Activated T-helper 2 cell treated with anti-CD3 and anti-CD28 coated beads, Interferon-gamma antibody, Interleukin-2, Interleukin-4, amounts not matched to agents 10 μg/mL and 5 μg/mL and 100 μg/mL, durations not matched to agents 14 hours and 24 hours and 36 hours (primary cell): Measurements from ENCODE around the gene CIAO1. TPM values are rescaled to one million over a fixed set of nuclear protein-coding genes. Genes with fewer than 3 reads are reported as not detected.
"Not testable (repeated sequence)": the region's sequence is repeated elsewhere in the genome, so short reads cannot be mapped to it uniquely, and the experiment has no call there.

Experiments used
- DNase-seq: peaks from one replicate; pipeline ENCODE4 v3.0.0; 2021; ENCODE audit warnings: low spot score
- H3K27ac Mint-ChIP-seq: one replicate; pipeline ENCODE4 v1.8.0; 2021; ENCODE audit warnings: mixed read lengths
- H3K27me3 Mint-ChIP-seq: one replicate; pipeline ENCODE4 v1.8.0; 2021; ENCODE audit warnings: low read depth, mixed read lengths
- H3K36me3 Mint-ChIP-seq: one replicate; pipeline ENCODE4 v1.8.0; 2021; ENCODE audit warnings: low read depth, mixed read lengths
- H3K4me1 Mint-ChIP-seq: one replicate; pipeline ENCODE4 v1.8.0; 2021; ENCODE audit warnings: low read depth, mixed read lengths
- H3K4me3 Mint-ChIP-seq: one replicate; pipeline ENCODE4 v1.8.0; 2021; ENCODE audit warnings: low read depth, mild to moderate bottlenecking, moderate library complexity, mixed read lengths
- H3K9me3 Mint-ChIP-seq: one replicate; pipeline ENCODE4 v1.8.0; 2021; ENCODE audit warnings: mixed read lengths
- intact Hi-C: fragments of 100-400 bp; cut with micrococcal nuclease; formaldehyde crosslinking; loops from one replicate; pipeline ENCODE4 v1.15.1; 2023
- total RNA-seq: library from RNA; stranded (reverse); gene quantifications from 2 replicates; pipeline ENCODE4 v1.2.3, GENCODE V29; 2022

CIAO1 gene
- total RNA-seq, 1 donor from 2014 or later = 93.9 TPM

DNA sequence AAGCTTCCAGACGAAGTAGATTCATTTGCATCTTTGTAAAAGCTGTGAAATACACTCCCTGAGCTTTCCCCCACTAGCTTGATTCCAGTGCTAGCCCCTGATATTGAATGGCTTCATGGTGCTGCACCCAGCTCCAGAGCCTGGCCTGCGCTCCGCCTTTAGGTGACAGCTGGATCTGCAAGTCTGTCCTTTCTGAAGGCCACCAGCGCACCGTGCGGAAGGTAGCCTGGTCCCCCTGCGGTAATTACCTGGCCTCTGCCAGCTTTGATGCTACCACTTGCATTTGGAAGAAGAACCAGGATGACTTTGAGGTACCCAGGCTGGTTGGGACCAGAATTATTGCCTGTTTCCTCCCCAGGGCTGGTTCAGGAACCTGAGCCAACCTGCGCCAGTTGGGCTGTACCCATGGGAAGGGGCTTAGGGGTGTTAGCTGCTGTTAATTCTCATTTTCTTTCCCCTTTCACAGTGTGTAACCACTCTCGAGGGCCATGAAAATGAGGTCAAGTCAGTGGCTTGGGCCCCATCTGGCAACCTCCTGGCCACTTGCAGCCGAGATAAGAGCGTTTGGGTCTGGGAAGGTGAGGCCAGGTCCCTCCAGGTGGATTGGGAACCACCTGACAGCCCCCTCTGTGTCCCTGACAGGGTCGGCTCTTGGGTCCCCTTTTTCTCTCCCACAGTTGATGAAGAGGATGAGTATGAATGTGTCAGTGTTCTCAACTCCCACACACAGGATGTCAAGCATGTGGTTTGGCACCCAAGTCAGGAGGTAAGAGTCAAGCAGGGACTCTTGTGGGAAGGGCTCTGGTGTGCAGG, 1.3 kb downstream of the CIAO1 start:
- Mint-ChIP-seq H3K36me3 (peaks cover 63% of the 10 kb centered on the region), H3K9me3 (no peaks in the 10 kb centered on the region), H3K4me1 (peaks cover 30% of the 10 kb centered on the region), H3K27me3 (no peaks in the 10 kb centered on the region), H3K27ac (peak overlapping the region; percentile 86), H3K4me3 (peak overlapping the region; percentile 100)
- intact Hi-C loops = loop anchor here (2.0 to 5.0 kb wide), 3 partner anchors 57 to 270 kb away; partner anchors contain the start of genes ARID5A and ITPRIPL1
- DNase-seq = peak; percentile 53

DNA sequence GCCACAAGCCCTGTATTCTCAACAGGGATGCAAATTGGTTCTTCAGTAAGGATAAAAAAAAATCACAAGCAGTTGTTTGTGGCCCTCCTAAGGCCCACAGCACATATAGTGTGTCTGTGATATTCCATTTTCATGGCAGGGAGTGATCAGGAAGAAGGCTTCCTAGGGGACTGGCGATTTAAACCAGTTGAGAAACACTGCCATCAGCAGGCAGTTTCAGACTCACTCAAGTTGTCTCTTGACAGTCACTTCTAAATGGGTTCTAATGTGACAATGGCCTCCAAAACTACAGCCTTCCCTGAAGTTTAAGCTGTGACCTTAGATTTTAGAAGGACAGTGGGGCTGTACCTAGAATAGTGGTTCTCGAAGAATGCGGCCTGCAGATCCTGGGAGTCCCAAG, 6.0 kb downstream of the CIAO1 start:
- H3K4me1 Mint-ChIP-seq = peaks cover 12% of the 10 kb centered on the region
- H3K27me3 Mint-ChIP-seq = no peaks in the 10 kb centered on the region
- no peaks in the 10 kb centered on the region for H3K9me3 Mint-ChIP-seq
- DNase-seq = no peak
- no peak overlapping the region for H3K4me3 Mint-ChIP-seq
- H3K27ac Mint-ChIP-seq = no peak overlapping the region
- H3K36me3 Mint-ChIP-seq = peaks cover 85% of the 10 kb centered on the region
- intact Hi-C loops = no loop called here

DNA sequence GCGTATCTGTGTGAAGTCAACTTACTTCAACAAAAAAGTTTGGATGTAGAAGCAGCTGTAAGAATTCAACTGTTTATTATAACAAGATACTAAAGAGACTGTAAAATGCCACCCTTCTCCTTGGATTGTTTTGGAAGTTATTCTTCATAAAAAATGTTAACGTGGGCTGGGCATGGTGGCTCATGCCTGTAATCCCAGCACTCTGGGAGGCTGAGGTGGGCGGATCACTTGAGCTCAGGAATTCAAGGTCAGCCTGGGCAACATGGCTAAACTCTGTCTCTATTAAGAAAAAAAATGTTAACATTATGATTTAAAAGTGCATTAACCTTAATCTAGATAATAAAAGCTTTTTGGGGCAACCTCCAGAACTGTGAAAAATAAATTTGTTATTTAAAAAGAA, 7.7 kb downstream of the CIAO1 start:
- H3K36me3 Mint-ChIP-seq = peaks cover 87% of the 10 kb centered on the region
- peaks cover 1% of the 10 kb centered on the region for H3K4me1 Mint-ChIP-seq
- DNase-seq = no peak
- no peak overlapping the region for H3K4me3 Mint-ChIP-seq
- intact Hi-C loops = no loop called here
- H3K9me3 Mint-ChIP-seq = no peaks in the 10 kb centered on the region
- no peaks in the 10 kb centered on the region for H3K27me3 Mint-ChIP-seq
- H3K27ac Mint-ChIP-seq = no peak overlapping the region

- Mint-ChIP-seq H3K9me3 (no peaks in the 10 kb centered on the region), H3K4me3 (no peak overlapping the region), H3K4me1 (no peaks in the 10 kb centered on the region), H3K27me3 (no peaks in the 10 kb centered on the region), H3K27ac (peak overlapping the region; percentile 25), H3K36me3 (peaks cover 87% of the 10 kb centered on the region)
- intact Hi-C loops = no loop called here
- DNase-seq = no peak
Measured at GRCh38 chr2:96274355-96275056, 8.5 kb downstream of the CIAO1 start.

DNA sequence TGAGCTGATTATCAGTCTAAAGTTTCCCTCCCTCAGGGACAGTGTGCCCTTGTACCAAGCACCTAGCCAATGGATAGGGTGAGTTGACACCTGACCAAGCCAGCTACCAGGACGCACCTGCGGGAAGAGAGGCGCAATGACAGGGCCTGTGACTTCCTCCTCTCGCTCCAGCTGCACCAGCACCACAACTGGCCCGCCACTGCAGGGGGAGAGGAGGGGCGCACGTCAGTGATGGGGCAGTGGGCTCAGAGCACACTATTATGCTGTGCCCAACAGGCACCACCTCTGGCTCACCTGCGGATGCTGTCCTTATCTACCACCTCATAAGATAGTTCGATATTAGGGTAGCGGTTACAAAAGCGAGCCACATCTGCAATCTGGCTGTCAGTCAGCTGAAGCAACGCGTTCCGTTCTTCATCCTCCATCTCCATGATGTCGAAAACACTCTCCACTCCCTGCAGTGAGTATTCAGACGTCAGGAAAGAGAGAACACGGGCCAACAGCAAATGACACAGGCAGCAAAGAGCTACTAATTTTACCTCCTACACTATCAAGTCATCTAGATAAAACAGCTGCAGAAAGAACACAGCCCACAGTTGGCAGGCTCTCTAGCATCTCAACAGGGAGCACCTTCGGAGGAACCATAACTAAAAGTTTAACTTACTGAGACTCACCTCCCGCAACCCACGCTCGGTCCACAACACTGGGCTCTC, 10.9 kb downstream of the CIAO1 start:
- H3K27me3 Mint-ChIP-seq = no peaks in the 10 kb centered on the region
- no peak for DNase-seq
- H3K4me3 Mint-ChIP-seq = no peak overlapping the region
- intact Hi-C loops = no loop called here
- H3K4me1 Mint-ChIP-seq = no peaks in the 10 kb centered on the region
- no peak overlapping the region for H3K27ac Mint-ChIP-seq
- H3K9me3 Mint-ChIP-seq = no peaks in the 10 kb centered on the region
- peaks cover 80% of the 10 kb centered on the region for H3K36me3 Mint-ChIP-seq

GRCh38 chr2:96287273-96287856, 21.3 kb downstream of the CIAO1 start:
- Mint-ChIP-seq H3K4me1 (no peaks in the 10 kb centered on the region), H3K27me3 (no peaks in the 10 kb centered on the region), H3K4me3 (no peak overlapping the region), H3K36me3 (peaks cover 92% of the 10 kb centered on the region), H3K27ac (no peak overlapping the region), H3K9me3 (no peaks in the 10 kb centered on the region)
- DNase-seq = no peak
- intact Hi-C loops = no loop called here

- Mint-ChIP-seq H3K27ac (no peak overlapping the region), H3K36me3 (peaks cover 93% of the 10 kb centered on the region), H3K4me1 (no peaks in the 10 kb centered on the region), H3K27me3 (no peaks in the 10 kb centered on the region), H3K4me3 (no peak overlapping the region), H3K9me3 (no peaks in the 10 kb centered on the region)
- no peak for DNase-seq
- intact Hi-C loops = no loop called here
Measured at GRCh38 chr2:96291751-96292150, 25.7 kb downstream of the CIAO1 start.

DNA sequence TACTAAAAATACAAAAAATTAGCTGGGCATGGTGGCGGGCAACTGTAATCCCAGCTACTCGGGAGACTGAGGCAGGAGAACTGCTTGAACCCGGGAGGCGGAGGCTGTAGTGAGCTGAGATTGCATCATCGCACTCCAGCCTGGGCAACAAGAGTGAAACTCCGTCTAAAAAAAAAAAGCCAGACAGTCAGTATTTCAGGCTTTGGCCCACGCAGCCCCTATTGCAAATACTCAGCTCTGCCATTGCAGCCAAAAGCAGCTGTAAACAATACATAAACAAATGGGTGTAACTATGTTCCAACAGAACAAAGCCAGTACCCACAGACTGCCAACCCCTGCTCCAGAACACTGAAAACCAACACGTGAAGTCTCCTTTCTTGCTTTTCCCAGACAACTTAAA, 28.2 kb downstream of the CIAO1 start:
- H3K27me3 Mint-ChIP-seq, intact Hi-C loops: not testable (repeated sequence)

GRCh38 chr2:96296925-96297324, 30.9 kb downstream of the CIAO1 start:
- Mint-ChIP-seq H3K36me3 (peaks cover 88% of the 10 kb centered on the region), H3K9me3 (no peaks in the 10 kb centered on the region), H3K27ac (no peak overlapping the region), H3K4me1 (peaks cover 10% of the 10 kb centered on the region), H3K27me3 (no peaks in the 10 kb centered on the region), H3K4me3 (no peak overlapping the region)
- DNase-seq = no peak
- intact Hi-C loops = no loop called here

More for the DNA sequence above, 28.2 kb downstream of the CIAO1 start:
- H3K9me3 Mint-ChIP-seq, H3K4me1 Mint-ChIP-seq, DNase-seq, H3K4me3 Mint-ChIP-seq, H3K27ac Mint-ChIP-seq: not testable (repeated sequence)
- peaks cover 93% of the 10 kb centered on the region for H3K36me3 Mint-ChIP-seq

GRCh38 chr2:96301865-96302264, 35.8 kb downstream of the CIAO1 start:
- intact Hi-C loops = no loop called here
- Mint-ChIP-seq H3K4me1 (peaks cover 41% of the 10 kb centered on the region), H3K36me3 (peaks cover 84% of the 10 kb centered on the region), H3K27me3 (no peaks in the 10 kb centered on the region), H3K9me3 (no peaks in the 10 kb centered on the region), H3K4me3 (no peak overlapping the region), H3K27ac (no peak overlapping the region)
- no peak for DNase-seq

- H3K4me1 Mint-ChIP-seq = peaks cover 41% of the 10 kb centered on the region
- peak overlapping the region; percentile 95 for H3K4me3 Mint-ChIP-seq
- intact Hi-C loops = loop anchor here (1.0 kb wide), 4 partner anchors 17 to 40 kb away; partner anchors contain the start of genes CIAO1 and NCAPH
- peak overlapping the region; percentile 73 for H3K27ac Mint-ChIP-seq
- H3K36me3 Mint-ChIP-seq = peaks cover 65% of the 10 kb centered on the region
- no peaks in the 10 kb centered on the region for H3K9me3 Mint-ChIP-seq
- DNase-seq = no peak
- no peaks in the 10 kb centered on the region for H3K27me3 Mint-ChIP-seq
Measured at GRCh38 chr2:96304606-96305005, 38.6 kb downstream of the CIAO1 start.

DNA sequence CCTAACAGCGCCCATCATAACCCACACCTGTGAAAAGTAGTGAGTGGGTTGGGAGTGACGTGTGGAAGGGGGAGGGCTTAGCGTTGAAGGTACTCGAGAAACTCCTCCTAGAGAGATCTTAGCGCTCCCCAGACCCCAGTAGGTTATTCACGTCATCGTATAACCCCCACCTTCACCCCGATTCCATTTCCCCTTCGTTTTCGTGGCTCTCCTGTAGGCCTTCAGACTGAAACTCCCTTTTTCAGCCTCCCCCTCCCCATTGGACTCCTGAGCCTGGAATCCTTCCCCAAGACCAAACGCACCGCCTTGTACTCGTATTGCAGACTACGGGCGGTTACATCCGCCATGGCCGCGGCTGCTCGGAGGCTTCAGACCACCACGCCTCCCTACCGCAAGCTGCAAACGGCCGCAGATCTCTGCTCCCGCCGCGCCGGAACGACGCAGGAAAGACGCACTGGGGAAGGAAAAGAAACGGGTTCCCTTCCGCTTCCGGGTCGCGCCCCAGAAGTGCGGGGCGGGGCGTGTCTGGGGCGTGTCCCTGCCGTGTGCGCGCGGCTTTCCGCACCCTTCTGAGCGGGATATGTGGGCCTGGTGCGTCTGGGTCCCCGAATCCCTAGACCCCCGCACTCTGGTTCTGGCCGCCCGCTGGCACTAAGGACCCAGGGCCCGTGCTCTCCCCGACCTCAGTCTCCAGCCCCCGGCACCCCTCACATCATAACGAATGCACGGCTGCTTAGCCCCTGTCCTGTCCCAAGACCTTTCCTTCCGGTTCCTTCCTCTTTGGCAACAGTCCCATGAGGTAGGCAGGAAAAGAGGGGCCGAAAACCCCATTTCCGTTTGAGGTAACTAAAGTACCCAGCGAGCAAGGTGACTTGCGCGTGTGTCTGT, 39.3 kb downstream of the CIAO1 start, which contains the start of gene SNRNP200:
Gene SNRNP200, minus strand, starts transcription at position 456 of the 888 bp plus-strand sequence. Its CDS starts 109 bp downstream, at position 347.
- Mint-ChIP-seq H3K27me3 (no peaks in the 10 kb centered on the region), H3K36me3 (peaks cover 63% of the 10 kb centered on the region), H3K9me3 (no peaks in the 10 kb centered on the region), H3K27ac (peak within 1 kb of the TSS; percentile 94), H3K4me3 (peak within 1 kb of the TSS; percentile 95), H3K4me1 (peaks cover 45% of the 10 kb centered on the region)
- peak; percentile 88 for DNase-seq
- intact Hi-C loops = loop anchor here (1.0 kb wide), 4 partner anchors 16 to 39 kb away; partner anchors contain the start of genes CIAO1 and NCAPH
